H9 (cell line): ENCODE measurements around the gene C5orf22. TPM values are rescaled to one million over a fixed set of nuclear protein-coding genes. Genes with fewer than 3 reads are reported as not detected.

Experiments used
- DNase-seq: peaks from one replicate; pipeline ENCODE4 v3.0.0-alpha.2; 2017
- H2AFZ ChIP-seq: one replicate; pipeline ENCODE4 v1.6.1; 2013; ENCODE audit warnings: mild to moderate bottlenecking, low read length, control low read depth, moderate library complexity
- H2AK5ac ChIP-seq: 2 replicates; pipeline ENCODE4 v1.6.1; 2013; ENCODE audit warnings: low read length, control low read depth, mixed read lengths; ENCODE audit not compliant: insufficient read length
- H2BK120ac ChIP-seq: one replicate; pipeline ENCODE4 v1.6.1; 2013; ENCODE audit warnings: low read depth, mild to moderate bottlenecking, low read length, control low read depth, inconsistent platforms; ENCODE audit not compliant: poor library complexity, severe bottlenecking
- H2BK12ac ChIP-seq: 2 replicates; pipeline ENCODE4 v1.6.1; 2013; ENCODE audit warnings: low read length, control low read depth, mixed read lengths, low read depth; ENCODE audit not compliant: insufficient read length
- H2BK15ac ChIP-seq: 2 replicates; pipeline ENCODE4 v1.6.1; 2013; ENCODE audit warnings: low read depth, low read length, control low read depth
- H2BK20ac ChIP-seq: one replicate; pipeline ENCODE4 v1.6.1; 2013; ENCODE audit warnings: low read depth, mild to moderate bottlenecking, low read length, control low read depth, inconsistent platforms; ENCODE audit not compliant: poor library complexity, severe bottlenecking
- H2BK5ac ChIP-seq: 2 replicates; pipeline ENCODE4 v1.6.1; 2013; ENCODE audit warnings: low read length, control low read depth, mixed read lengths; ENCODE audit not compliant: insufficient read length
- H3K14ac ChIP-seq: 2 replicates; pipeline ENCODE4 v1.6.1; 2013; ENCODE audit warnings: low read length, control low read depth; ENCODE audit not compliant: insufficient read depth
- H3K18ac ChIP-seq: 2 replicates; pipeline ENCODE4 v1.6.1; 2013; ENCODE audit warnings: low read depth, mild to moderate bottlenecking, mixed read lengths, low read length, control low read depth; ENCODE audit not compliant: insufficient read length
- H3K23ac ChIP-seq: 2 replicates; pipeline ENCODE4 v1.6.1; 2013; ENCODE audit warnings: low read length, control low read depth, mixed read lengths, low read depth; ENCODE audit not compliant: insufficient read length
- H3K23me2 ChIP-seq: 2 replicates; pipeline ENCODE4 v1.6.1; 2013; ENCODE audit warnings: low read depth, mild to moderate bottlenecking, mixed read lengths, low read length, control low read depth; ENCODE audit not compliant: insufficient read length, poor library complexity, severe bottlenecking
- H3K27ac ChIP-seq: 2 replicates; pipeline ENCODE4 v1.5.1; 2013; ENCODE audit warnings: low read length, control low read depth, mixed read lengths, low read depth; ENCODE audit not compliant: insufficient read length
- H3K27me3 ChIP-seq: 2 replicates; pipeline ENCODE4 v1.6.1; 2013; ENCODE audit warnings: low read length, control low read depth, inconsistent platforms; ENCODE audit not compliant: insufficient read depth
- H3K4ac ChIP-seq: 2 replicates; pipeline ENCODE4 v1.6.1; 2013; ENCODE audit warnings: low read depth, mild to moderate bottlenecking, control low read depth, inconsistent platforms, low read length, moderate library complexity
- H3K4me1 ChIP-seq: 2 replicates; pipeline ENCODE4 v1.6.1; 2013; ENCODE audit warnings: low read length, control low read depth, inconsistent platforms; ENCODE audit not compliant: insufficient read depth
- H3K4me2 ChIP-seq: 2 replicates; pipeline ENCODE4 v1.6.1; 2013; ENCODE audit warnings: low read length, control low read depth, mixed read lengths; ENCODE audit not compliant: insufficient read length, insufficient read depth
- H3K56ac ChIP-seq: 2 replicates; pipeline ENCODE4 v1.6.1; 2013; ENCODE audit warnings: low read depth, mild to moderate bottlenecking, mixed read lengths, low read length, control low read depth; ENCODE audit not compliant: insufficient read length
- H3K79me1 ChIP-seq: 2 replicates; pipeline ENCODE4 v1.6.1; 2013; ENCODE audit warnings: low read depth, mild to moderate bottlenecking, moderate library complexity, low read length, control low read depth, inconsistent platforms; ENCODE audit not compliant: insufficient read depth, poor library complexity, severe bottlenecking
- H3K79me2 ChIP-seq: 2 replicates; pipeline ENCODE4 v1.6.1; 2013; ENCODE audit warnings: low read length, control low read depth, inconsistent platforms; ENCODE audit not compliant: insufficient read depth
- H3K9ac ChIP-seq: 2 replicates; pipeline ENCODE4 v1.6.1; 2013; ENCODE audit warnings: low read length, control low read depth, mixed read lengths; ENCODE audit not compliant: insufficient read length; ENCODE audit errors: extremely low read depth
- H3K9me3 ChIP-seq: one replicate; pipeline ENCODE4 v1.6.1; 2013; ENCODE audit warnings: low read depth, low read length, inconsistent platforms; ENCODE audit not compliant: control insufficient read depth
- H3T11ph ChIP-seq: one replicate; pipeline ENCODE4 v1.6.1; 2013; ENCODE audit warnings: mild to moderate bottlenecking, low read length, control low read depth, inconsistent platforms
- H4K20me1 ChIP-seq: one replicate; pipeline ENCODE4 v1.6.1; 2013; ENCODE audit not compliant: control insufficient read depth, insufficient read length, insufficient read depth
- H4K5ac ChIP-seq: 2 replicates; pipeline ENCODE4 v1.6.1; 2013; ENCODE audit warnings: low read depth, mild to moderate bottlenecking, mixed read lengths, low read length, control low read depth; ENCODE audit not compliant: insufficient read length
- H4K8ac ChIP-seq: replicated peaks from 2 replicates; pipeline ENCODE4 v1.6.1; 2013; ENCODE audit warnings: low read length, control low read depth, mixed read lengths, low read depth; ENCODE audit not compliant: insufficient read length
- H4K91ac ChIP-seq: 2 replicates; pipeline ENCODE4 v1.6.1; 2013; ENCODE audit warnings: low read depth, mild to moderate bottlenecking, moderate library complexity, mixed read lengths, low read length, control low read depth; ENCODE audit not compliant: insufficient read length
- H3K27ac Mint-ChIP-seq, 3 experiments: 2 replicates in 2 of 3; 3 replicates in 1 of 3; pipeline ENCODE4 v1.8.0; 2020 to 2021; ENCODE audit warnings: mixed read lengths in 3 of 3, mild to moderate bottlenecking in 1 of 3, moderate library complexity in 1 of 3
- H3K27me3 Mint-ChIP-seq: 2 replicates; pipeline ENCODE4 v1.8.0; 2021; ENCODE audit warnings: low read depth, mild to moderate bottlenecking, moderate library complexity, mixed read lengths
- H3K36me3 Mint-ChIP-seq, 3 experiments: 2 replicates in 2 of 3; 3 replicates in 1 of 3; pipeline ENCODE4 v1.8.0; 2020 to 2021; ENCODE audit warnings: low read depth in 3 of 3, mixed read lengths in 3 of 3; ENCODE audit not compliant: insufficient read depth in 1 of 3
- H3K4me1 Mint-ChIP-seq, 2 experiments: 2 replicates each; pipeline ENCODE4 v1.8.0; 2020; ENCODE audit warnings: mixed read lengths in 2 of 2
- H3K4me3 Mint-ChIP-seq, 2 experiments: 2 replicates in 1 of 2; 3 replicates in 1 of 2; pipeline ENCODE4 v1.8.0; 2020 to 2021; ENCODE audit warnings: mild to moderate bottlenecking in 2 of 2, mixed read lengths in 2 of 2, moderate library complexity in 1 of 2
- H3K9me3 Mint-ChIP-seq, 2 experiments: 2 replicates in 1 of 2; 3 replicates in 1 of 2; pipeline ENCODE4 v1.8.0; 2020; ENCODE audit warnings: mild to moderate bottlenecking in 2 of 2, mixed read lengths in 2 of 2, moderate library complexity in 1 of 2
- WGBS: extraction: QIAGEN DNeasy Blood & Tissue Kit; methylation state at CpG from one replicate; pipeline ENCODE4 v1.1.7; 2013; ENCODE audit warnings: missing lambda C conversion rate, low lambda C conversion rate, mixed read lengths; ENCODE audit not compliant: insufficient read length; ENCODE audit errors: extremely low coverage; 5-methylcytosine and 5-hydroxymethylcytosine counted together
- total RNA-seq: library from RNA; stranded (reverse); gene quantifications from 2 replicates; pipeline ENCODE4 v1.2.1, GENCODE V29; 2021
- TF ChIP-seq, protein P1 (sequence below): fragments of 200-600 bp; sonication (generic); conservative IDR thresholded peaks from 3 replicates; pipeline ENCODE4 v1.8.0; 2021; ENCODE audit warnings: antibody characterized with exemption, mild to moderate bottlenecking

Gene C5orf22
- total RNA-seq, 1 experiment from 2014 or later = 34.0 TPM

DNA sequence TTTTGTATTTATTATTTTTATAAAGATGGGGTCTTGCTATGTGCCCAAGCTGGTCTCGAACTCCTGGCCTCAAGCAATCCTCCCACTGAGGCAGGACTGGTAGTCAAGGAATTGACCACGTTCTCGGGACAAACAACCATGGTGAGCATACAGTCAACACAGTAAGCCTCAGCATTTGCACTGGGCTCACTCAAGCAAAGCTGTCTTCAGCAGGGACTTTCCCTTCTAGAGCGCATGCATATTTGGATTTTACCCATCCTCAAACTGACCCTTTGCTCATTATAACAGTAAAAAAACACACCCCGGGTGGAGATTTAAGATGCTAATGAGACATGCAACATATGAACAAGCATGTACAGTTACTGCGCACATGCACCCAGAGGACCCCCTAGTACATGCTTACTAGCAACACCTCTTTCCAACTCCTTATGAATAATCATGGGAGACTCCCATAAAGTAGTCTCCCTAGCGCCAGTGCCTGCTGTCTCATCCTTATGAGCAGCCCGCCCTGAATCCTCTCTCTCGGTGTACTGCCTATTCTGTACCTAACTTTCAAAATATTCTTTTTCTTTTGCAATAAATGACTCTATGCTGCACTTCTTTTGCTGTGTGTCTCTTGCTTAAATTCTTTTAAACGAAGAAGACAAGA lies 41.5 kb downstream of the C5orf22 start:
- Mint-ChIP-seq H3K9me3 (no peaks in the 10 kb centered on the region), H3K4me3 (no peak overlapping the region), H3K27ac (no peak overlapping the region), H3K36me3 (no peaks in the 10 kb centered on the region), H3K4me1 (no peaks in the 10 kb centered on the region), H3K27me3 (no peaks in the 10 kb centered on the region; the same call in 1 of the 2 replicates)
- no peak for DNase-seq
- no peak overlapping the region for H4K91ac ChIP-seq
- no peak overlapping the region for H2AK5ac ChIP-seq
- H4K8ac ChIP-seq = no peak overlapping the region
- no CpG with 5 or more reads among the region's 10 CpGs for WGBS
- no peak overlapping the region for H3K56ac ChIP-seq
- H3K4me2 ChIP-seq = no peak overlapping the region
- H2BK12ac ChIP-seq = no peak overlapping the region
- no peak overlapping the region for H3K23ac ChIP-seq
- no peak overlapping the region for H3K14ac ChIP-seq
- no peak overlapping the region for H3K27ac ChIP-seq
- no peak overlapping the region for H3K18ac ChIP-seq
- no peak overlapping the region for H2BK5ac ChIP-seq
- no peaks in the 10 kb centered on the region for H4K20me1 ChIP-seq
- H3K4ac ChIP-seq = no peak overlapping the region
- H3K9ac ChIP-seq = no peak overlapping the region
- TF ChIP-seq, protein P1, sequence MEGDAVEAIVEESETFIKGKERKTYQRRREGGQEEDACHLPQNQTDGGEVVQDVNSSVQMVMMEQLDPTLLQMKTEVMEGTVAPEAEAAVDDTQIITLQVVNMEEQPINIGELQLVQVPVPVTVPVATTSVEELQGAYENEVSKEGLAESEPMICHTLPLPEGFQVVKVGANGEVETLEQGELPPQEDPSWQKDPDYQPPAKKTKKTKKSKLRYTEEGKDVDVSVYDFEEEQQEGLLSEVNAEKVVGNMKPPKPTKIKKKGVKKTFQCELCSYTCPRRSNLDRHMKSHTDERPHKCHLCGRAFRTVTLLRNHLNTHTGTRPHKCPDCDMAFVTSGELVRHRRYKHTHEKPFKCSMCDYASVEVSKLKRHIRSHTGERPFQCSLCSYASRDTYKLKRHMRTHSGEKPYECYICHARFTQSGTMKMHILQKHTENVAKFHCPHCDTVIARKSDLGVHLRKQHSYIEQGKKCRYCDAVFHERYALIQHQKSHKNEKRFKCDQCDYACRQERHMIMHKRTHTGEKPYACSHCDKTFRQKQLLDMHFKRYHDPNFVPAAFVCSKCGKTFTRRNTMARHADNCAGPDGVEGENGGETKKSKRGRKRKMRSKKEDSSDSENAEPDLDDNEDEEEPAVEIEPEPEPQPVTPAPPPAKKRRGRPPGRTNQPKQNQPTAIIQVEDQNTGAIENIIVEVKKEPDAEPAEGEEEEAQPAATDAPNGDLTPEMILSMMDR = no peak
- H2BK15ac ChIP-seq = no peak overlapping the region
- H3K4me1 ChIP-seq = no peaks in the 10 kb centered on the region
- H3K79me1 ChIP-seq = no peaks in the 10 kb centered on the region
- no peak overlapping the region for H2AFZ ChIP-seq
- H4K5ac ChIP-seq = no peak overlapping the region
- no peaks in the 10 kb centered on the region for H3K9me3 ChIP-seq
- H2BK120ac ChIP-seq = no peak overlapping the region
- no peak overlapping the region for H3T11ph ChIP-seq
- no peak overlapping the region for H2BK20ac ChIP-seq
- no peaks in the 10 kb centered on the region for H3K27me3 ChIP-seq
- H3K23me2 ChIP-seq = no peaks in the 10 kb centered on the region
- no peaks in the 10 kb centered on the region for H3K79me2 ChIP-seq
